GM18505 (cell line): ENCODE measurements around the gene OR8G5.
"Not testable (repeated sequence)": the region's sequence is repeated elsewhere in the genome, so short reads cannot be mapped to it uniquely, and the experiment has no call there.

Experiments
- ATAC-seq: cut with Tn5 transposase; IDR thresholded peaks from one replicate; pipeline ENCODE4 v1.9.1; 2021; ENCODE audit not compliant: unreplicated experiment
- POLR2A ChIP-seq: IDR thresholded peaks from 4 replicates; pipeline ENCODE4 v1.6.1; 2011; ENCODE audit warnings: borderline replicate concordance; ENCODE audit not compliant: insufficient read depth, insufficient read length; ENCODE audit errors: extremely low read depth

The OR8G5 gene

GRCh38 chr11:124256076-124256475, at the start of gene OR8G5:
Gene OR8G5 (plus strand): TSS chr11:124256376. CDS start chr11:124264932, 8,556 bp downstream.
- ATAC-seq, result no peak
- TF ChIP-seq POLR2A, result no peak

- ATAC-seq, result no peak
- no peak for TF ChIP-seq POLR2A
Observed at GRCh38 chr11:124207102-124207792, 48.9 kb upstream of the OR8G5 start.

- no peak for TF ChIP-seq POLR2A
- no peak for ATAC-seq
Observed at GRCh38 chr11:124209824-124210357, 46.3 kb upstream of the OR8G5 start.

- ATAC-seq, result no peak
Observed at GRCh38 chr11:124210421-124210820, 45.8 kb upstream of the OR8G5 start.

GRCh38 chr11:124211321-124211720, 44.9 kb upstream of the OR8G5 start:
- TF ChIP-seq POLR2A, result no peak
- no peak for ATAC-seq

More at GRCh38 chr11:124210421-124210820, 45.8 kb upstream of the OR8G5 start:
- no peak for TF ChIP-seq POLR2A

- no peak for TF ChIP-seq POLR2A
- no peak for ATAC-seq
Observed at GRCh38 chr11:124214027-124214426, 42.1 kb upstream of the OR8G5 start.

GRCh38 chr11:124219126-124219525, 37.0 kb upstream of the OR8G5 start:
- ATAC-seq, result no peak

GRCh38 chr11:124222407-124222806, 33.8 kb upstream of the OR8G5 start:
- ATAC-seq, result no peak

More at GRCh38 chr11:124219126-124219525, 37.0 kb upstream of the OR8G5 start:
- no peak for TF ChIP-seq POLR2A

GRCh38 chr11:124224618-124225423, 31.4 kb upstream of the OR8G5 start:
- ATAC-seq, result not testable (repeated sequence)

More at GRCh38 chr11:124222407-124222806, 33.8 kb upstream of the OR8G5 start:
- TF ChIP-seq POLR2A, result no peak

- no peak for ATAC-seq
- no peak for TF ChIP-seq POLR2A
Observed at GRCh38 chr11:124225471-124225870, 30.7 kb upstream of the OR8G5 start.

- ATAC-seq, result no peak
- no peak for TF ChIP-seq POLR2A
Observed at GRCh38 chr11:124233376-124233775, 22.8 kb upstream of the OR8G5 start.

- ATAC-seq, result no peak
Observed at GRCh38 chr11:124238512-124238911, 17.7 kb upstream of the OR8G5 start.

GRCh38 chr11:124240621-124241397, 15.4 kb upstream of the OR8G5 start, which contains the start of gene OR8G1:
Gene OR8G1 (plus strand): TSS chr11:124241095. CDS start chr11:124249676, 8,581 bp downstream.
- TF ChIP-seq POLR2A, result no peak
- no peak for ATAC-seq

More at GRCh38 chr11:124238512-124238911, 17.7 kb upstream of the OR8G5 start:
- TF ChIP-seq POLR2A, result no peak

GRCh38 chr11:124249869-124250268, 6.3 kb upstream of the OR8G5 start:
- not testable (repeated sequence) for ATAC-seq

- ATAC-seq, result not testable (repeated sequence)
Observed at GRCh38 chr11:124265041-124265440, 8.9 kb downstream of the OR8G5 start.

- ATAC-seq, result not testable (repeated sequence)
Observed at GRCh38 chr11:124270886-124271285, 14.7 kb downstream of the OR8G5 start.
